ENCODE results near the gene TCTN2. TPM values are rescaled to one million over a fixed set of nuclear protein-coding genes. Genes with fewer than 3 reads are reported as not detected.

The TCTN2 gene
- total and polyA plus RNA-seq, 2 experiments from 2014 or later = 2.7 to 6.0 TPM

DNA sequence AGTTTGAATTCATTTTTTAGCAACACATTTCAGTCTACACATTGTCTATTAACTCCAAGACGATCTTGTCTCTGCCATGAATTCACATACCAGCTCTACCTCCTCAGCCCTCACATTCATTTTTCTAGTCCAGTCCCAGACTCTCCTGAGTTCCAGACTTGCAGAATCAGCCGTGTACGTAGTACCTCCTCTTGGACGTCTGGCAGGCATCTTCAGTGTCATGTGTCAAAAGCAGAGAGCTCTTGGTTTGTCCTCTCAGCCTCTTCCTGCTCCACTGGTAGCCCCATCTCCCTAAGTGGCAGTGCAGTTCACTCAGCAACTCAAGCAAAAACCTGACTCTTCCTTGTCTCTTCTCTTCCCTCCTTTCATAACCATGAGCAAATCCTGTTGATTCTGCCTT lies 14.5 kb upstream of the TCTN2 start:
- no peaks in the 10 kb centered on the region for H3K4me1 Mint-ChIP-seq
- Histone ChIP-seq H3K27ac (ENCODE audit: low read depth) (no peak overlapping the region), H3K4me3 (no peak overlapping the region), H3K36me3 (ENCODE audit: insufficient read depth) (peaks cover 12% of the 10 kb centered on the region), H2AFZ (no peak overlapping the region), H3K9me2 (ENCODE audit: insufficient read depth) (no peaks in the 10 kb centered on the region), H3K79me2 (replicated peaks; ENCODE audit: insufficient read depth) (no peaks in the 10 kb centered on the region), H3K4me2 (no peak overlapping the region), H3K27me3 (ENCODE audit: insufficient read depth) (no peaks in the 10 kb centered on the region), H3F3A (replicated peaks; ENCODE audit: low read depth) (peaks cover 7% of the 10 kb centered on the region; the same call in 1 of the 2 replicates), H3K4me1 (ENCODE audit: insufficient read depth) (no peaks in the 10 kb centered on the region), H4K20me1 (replicated peaks; ENCODE audit: insufficient read depth) (no peaks in the 10 kb centered on the region; the same call in 1 of the 2 replicates)
- DNase-seq (ENCODE audit: low spot score) (no peak), ATAC-seq (no peak)
- no peak overlapping the region for H3K4me3 Mint-ChIP-seq
- peaks cover 50% of the 10 kb centered on the region for H3K36me3 Mint-ChIP-seq (ENCODE audit: low read depth)
- TF ChIP-seq STAT1 (IDR thresholded peaks at IDR 0.05; ENCODE audit: unreplicated experiment) (no peak), ZNF114 (CRISPR knock-in tag; IDR thresholded peaks at IDR 0.05) (no peak), ZNF331 (CRISPR knock-in tag; IDR thresholded peaks at IDR 0.05; ENCODE audit: low read depth) (no peak), CREB1 (CRISPR knock-in tag; IDR thresholded peaks at IDR 0.05; ENCODE audit: low read depth) (no peak), EZH2 (IDR thresholded peaks at IDR 0.05; ENCODE audit: low read depth, unreplicated experiment) (no peak), JUNB (IDR thresholded peaks at IDR 0.05; ENCODE audit: unreplicated experiment) (no peak), EZH2phosphoT487 (IDR thresholded peaks at IDR 0.05; ENCODE audit: unreplicated experiment) (no peak), POLR2AphosphoS5 (IDR thresholded peaks at IDR 0.05; ENCODE audit: low read depth) (no peak), NANOG (IDR thresholded peaks at IDR 0.05; ENCODE audit: borderline replicate concordance) (no peak)
- TF ChIP-seq, protein P1, sequence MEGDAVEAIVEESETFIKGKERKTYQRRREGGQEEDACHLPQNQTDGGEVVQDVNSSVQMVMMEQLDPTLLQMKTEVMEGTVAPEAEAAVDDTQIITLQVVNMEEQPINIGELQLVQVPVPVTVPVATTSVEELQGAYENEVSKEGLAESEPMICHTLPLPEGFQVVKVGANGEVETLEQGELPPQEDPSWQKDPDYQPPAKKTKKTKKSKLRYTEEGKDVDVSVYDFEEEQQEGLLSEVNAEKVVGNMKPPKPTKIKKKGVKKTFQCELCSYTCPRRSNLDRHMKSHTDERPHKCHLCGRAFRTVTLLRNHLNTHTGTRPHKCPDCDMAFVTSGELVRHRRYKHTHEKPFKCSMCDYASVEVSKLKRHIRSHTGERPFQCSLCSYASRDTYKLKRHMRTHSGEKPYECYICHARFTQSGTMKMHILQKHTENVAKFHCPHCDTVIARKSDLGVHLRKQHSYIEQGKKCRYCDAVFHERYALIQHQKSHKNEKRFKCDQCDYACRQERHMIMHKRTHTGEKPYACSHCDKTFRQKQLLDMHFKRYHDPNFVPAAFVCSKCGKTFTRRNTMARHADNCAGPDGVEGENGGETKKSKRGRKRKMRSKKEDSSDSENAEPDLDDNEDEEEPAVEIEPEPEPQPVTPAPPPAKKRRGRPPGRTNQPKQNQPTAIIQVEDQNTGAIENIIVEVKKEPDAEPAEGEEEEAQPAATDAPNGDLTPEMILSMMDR (conservative IDR thresholded peaks at IDR 0.05; ENCODE audit: low read depth in 2 of 2) = no peak
- TF ChIP-seq, protein P2, sequence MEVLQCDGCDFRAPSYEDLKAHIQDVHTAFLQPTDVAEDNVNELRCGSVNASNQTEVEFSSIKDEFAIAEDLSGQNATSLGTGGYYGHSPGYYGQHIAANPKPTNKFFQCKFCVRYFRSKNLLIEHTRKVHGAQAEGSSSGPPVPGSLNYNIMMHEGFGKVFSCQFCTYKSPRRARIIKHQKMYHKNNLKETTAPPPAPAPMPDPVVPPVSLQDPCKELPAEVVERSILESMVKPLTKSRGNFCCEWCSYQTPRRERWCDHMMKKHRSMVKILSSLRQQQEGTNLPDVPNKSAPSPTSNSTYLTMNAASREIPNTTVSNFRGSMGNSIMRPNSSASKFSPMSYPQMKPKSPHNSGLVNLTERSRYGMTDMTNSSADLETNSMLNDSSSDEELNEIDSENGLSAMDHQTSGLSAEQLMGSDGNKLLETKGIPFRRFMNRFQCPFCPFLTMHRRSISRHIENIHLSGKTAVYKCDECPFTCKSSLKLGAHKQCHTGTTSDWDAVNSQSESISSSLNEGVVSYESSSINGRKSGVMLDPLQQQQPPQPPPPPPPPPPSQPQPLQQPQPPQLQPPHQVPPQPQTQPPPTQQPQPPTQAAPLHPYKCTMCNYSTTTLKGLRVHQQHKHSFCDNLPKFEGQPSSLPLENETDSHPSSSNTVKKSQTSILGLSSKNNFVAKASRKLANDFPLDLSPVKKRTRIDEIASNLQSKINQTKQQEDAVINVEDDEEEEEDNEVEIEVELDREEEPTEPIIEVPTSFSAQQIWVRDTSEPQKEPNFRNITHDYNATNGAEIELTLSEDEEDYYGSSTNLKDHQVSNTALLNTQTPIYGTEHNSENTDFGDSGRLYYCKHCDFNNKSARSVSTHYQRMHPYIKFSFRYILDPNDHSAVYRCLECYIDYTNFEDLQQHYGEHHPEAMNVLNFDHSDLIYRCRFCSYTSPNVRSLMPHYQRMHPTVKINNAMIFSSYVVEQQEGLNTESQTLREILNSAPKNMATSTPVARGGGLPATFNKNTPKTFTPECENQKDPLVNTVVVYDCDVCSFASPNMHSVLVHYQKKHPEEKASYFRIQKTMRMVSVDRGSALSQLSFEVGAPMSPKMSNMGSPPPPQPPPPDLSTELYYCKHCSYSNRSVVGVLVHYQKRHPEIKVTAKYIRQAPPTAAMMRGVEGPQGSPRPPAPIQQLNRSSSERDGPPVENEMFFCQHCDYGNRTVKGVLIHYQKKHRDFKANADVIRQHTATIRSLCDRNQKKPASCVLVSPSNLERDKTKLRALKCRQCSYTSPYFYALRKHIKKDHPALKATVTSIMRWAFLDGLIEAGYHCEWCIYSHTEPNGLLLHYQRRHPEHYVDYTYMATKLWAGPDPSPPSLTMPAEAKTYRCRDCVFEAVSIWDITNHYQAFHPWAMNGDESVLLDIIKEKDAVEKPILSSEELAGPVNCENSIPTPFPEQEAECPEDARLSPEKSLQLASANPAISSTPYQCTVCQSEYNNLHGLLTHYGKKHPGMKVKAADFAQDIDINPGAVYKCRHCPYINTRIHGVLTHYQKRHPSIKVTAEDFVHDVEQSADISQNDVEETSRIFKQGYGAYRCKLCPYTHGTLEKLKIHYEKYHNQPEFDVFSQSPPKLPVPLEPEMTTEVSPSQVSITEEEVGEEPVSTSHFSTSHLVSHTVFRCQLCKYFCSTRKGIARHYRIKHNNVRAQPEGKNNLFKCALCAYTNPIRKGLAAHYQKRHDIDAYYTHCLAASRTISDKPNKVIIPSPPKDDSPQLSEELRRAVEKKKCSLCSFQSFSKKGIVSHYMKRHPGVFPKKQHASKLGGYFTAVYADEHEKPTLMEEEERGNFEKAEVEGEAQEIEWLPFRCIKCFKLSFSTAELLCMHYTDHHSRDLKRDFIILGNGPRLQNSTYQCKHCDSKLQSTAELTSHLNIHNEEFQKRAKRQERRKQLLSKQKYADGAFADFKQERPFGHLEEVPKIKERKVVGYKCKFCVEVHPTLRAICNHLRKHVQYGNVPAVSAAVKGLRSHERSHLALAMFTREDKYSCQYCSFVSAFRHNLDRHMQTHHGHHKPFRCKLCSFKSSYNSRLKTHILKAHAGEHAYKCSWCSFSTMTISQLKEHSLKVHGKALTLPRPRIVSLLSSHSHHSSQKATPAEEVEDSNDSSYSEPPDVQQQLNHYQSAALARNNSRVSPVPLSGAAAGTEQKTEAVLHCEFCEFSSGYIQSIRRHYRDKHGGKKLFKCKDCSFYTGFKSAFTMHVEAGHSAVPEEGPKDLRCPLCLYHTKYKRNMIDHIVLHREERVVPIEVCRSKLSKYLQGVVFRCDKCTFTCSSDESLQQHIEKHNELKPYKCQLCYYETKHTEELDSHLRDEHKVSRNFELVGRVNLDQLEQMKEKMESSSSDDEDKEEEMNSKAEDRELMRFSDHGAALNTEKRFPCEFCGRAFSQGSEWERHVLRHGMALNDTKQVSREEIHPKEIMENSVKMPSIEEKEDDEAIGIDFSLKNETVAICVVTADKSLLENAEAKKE (CRISPR knock-in tag; IDR thresholded peaks at IDR 0.05) = no peak
- TF ChIP-seq, protein P3, sequence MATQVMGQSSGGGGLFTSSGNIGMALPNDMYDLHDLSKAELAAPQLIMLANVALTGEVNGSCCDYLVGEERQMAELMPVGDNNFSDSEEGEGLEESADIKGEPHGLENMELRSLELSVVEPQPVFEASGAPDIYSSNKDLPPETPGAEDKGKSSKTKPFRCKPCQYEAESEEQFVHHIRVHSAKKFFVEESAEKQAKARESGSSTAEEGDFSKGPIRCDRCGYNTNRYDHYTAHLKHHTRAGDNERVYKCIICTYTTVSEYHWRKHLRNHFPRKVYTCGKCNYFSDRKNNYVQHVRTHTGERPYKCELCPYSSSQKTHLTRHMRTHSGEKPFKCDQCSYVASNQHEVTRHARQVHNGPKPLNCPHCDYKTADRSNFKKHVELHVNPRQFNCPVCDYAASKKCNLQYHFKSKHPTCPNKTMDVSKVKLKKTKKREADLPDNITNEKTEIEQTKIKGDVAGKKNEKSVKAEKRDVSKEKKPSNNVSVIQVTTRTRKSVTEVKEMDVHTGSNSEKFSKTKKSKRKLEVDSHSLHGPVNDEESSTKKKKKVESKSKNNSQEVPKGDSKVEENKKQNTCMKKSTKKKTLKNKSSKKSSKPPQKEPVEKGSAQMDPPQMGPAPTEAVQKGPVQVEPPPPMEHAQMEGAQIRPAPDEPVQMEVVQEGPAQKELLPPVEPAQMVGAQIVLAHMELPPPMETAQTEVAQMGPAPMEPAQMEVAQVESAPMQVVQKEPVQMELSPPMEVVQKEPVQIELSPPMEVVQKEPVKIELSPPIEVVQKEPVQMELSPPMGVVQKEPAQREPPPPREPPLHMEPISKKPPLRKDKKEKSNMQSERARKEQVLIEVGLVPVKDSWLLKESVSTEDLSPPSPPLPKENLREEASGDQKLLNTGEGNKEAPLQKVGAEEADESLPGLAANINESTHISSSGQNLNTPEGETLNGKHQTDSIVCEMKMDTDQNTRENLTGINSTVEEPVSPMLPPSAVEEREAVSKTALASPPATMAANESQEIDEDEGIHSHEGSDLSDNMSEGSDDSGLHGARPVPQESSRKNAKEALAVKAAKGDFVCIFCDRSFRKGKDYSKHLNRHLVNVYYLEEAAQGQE (IDR thresholded peaks at IDR 0.05; ENCODE audit: unreplicated experiment) = no peak
- TF ChIP-seq, protein P4, sequence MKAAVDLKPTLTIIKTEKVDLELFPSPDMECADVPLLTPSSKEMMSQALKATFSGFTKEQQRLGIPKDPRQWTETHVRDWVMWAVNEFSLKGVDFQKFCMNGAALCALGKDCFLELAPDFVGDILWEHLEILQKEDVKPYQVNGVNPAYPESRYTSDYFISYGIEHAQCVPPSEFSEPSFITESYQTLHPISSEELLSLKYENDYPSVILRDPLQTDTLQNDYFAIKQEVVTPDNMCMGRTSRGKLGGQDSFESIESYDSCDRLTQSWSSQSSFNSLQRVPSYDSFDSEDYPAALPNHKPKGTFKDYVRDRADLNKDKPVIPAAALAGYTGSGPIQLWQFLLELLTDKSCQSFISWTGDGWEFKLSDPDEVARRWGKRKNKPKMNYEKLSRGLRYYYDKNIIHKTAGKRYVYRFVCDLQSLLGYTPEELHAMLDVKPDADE (IDR thresholded peaks at IDR 0.05) = no peak
- H3K27me3 Mint-ChIP-seq (ENCODE audit: insufficient read depth, low read depth, poor library complexity) = peaks cover 3% of the 10 kb centered on the region
- H3K9me3 Mint-ChIP-seq = no peaks in the 10 kb centered on the region
- no peak overlapping the region for H3K27ac Mint-ChIP-seq

Data from GM23338 (cell line).